ENCODE data around the gene SP3. TPM values are rescaled to one million over a fixed set of nuclear protein-coding genes. Genes with fewer than 3 reads are reported as not detected.

Gene SP3
- polyA plus RNA-seq, 1 donor (not counting 4 experiments of a cell fraction or from before 2014, with no cell fraction given), result 46.7 TPM

DNA sequence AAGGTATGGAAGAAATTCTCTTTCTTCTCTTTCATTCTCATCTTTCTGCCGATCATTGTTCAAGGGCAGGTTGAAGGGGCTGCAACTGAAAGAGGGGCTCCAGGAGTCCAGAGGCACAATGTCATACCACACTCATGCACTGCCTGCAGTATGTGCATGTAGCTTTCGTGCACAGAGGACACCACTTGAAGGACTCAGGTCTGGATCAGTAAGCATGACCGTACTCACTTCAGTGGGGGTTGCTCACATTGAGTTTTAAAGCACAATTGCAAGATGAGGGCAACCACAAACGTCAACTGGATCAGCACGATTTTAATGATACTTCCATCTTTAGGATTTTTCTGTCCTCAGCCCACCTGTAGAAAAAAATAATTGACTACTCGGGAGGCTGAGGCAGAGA lies 84.6 kb downstream of the SP3 start:
- Histone ChIP-seq H3K27ac (ENCODE audit: control insufficient read depth, insufficient read depth, low read length) (no peak overlapping the region), H3K4me3 (ENCODE audit: control insufficient read depth in 2 of 3, extremely low read depth in 1 of 3, insufficient read depth in 2 of 3, low read depth in 1 of 3, low read length in 3 of 3) (no peak overlapping the region), H4K20me1 (ENCODE audit: control insufficient read depth, extremely low read depth, insufficient read depth, low read length) (no peaks in the 10 kb centered on the region), H3K27me3 (ENCODE audit: control insufficient read depth, extremely low read depth, insufficient read depth, low read length) (no peaks in the 10 kb centered on the region), H3K79me2 (ENCODE audit: control insufficient read depth, insufficient read depth, low read length) (no peaks in the 10 kb centered on the region), H2AFZ (ENCODE audit: control insufficient read depth, low read length) (no peak overlapping the region), H3K36me3 (ENCODE audit: control insufficient read depth in 2 of 2, extremely low read depth in 1 of 2, insufficient read depth in 2 of 2, low read length in 2 of 2) (no peaks in the 10 kb centered on the region), H3K4me1 (ENCODE audit: control insufficient read depth, extremely low read depth, insufficient read depth, low read length) (no peaks in the 10 kb centered on the region), H3K9me1 (ENCODE audit: control insufficient read depth, extremely low read depth, insufficient read depth, low read length) (no peaks in the 10 kb centered on the region), H3K4me2 (ENCODE audit: control insufficient read depth, extremely low read depth, insufficient read depth, low read depth, low read length) (no peak overlapping the region), H3K9ac (ENCODE audit: control insufficient read depth, extremely low read depth, insufficient read depth, low read length) (no peak overlapping the region), H3K9me3 (ENCODE audit: control insufficient read depth, low read depth, low read length) (no peaks in the 10 kb centered on the region)
- no peak for TF ChIP-seq EZH2 (IDR thresholded peaks at IDR 0.05; ENCODE audit: low read length)
- TF ChIP-seq, protein P1, sequence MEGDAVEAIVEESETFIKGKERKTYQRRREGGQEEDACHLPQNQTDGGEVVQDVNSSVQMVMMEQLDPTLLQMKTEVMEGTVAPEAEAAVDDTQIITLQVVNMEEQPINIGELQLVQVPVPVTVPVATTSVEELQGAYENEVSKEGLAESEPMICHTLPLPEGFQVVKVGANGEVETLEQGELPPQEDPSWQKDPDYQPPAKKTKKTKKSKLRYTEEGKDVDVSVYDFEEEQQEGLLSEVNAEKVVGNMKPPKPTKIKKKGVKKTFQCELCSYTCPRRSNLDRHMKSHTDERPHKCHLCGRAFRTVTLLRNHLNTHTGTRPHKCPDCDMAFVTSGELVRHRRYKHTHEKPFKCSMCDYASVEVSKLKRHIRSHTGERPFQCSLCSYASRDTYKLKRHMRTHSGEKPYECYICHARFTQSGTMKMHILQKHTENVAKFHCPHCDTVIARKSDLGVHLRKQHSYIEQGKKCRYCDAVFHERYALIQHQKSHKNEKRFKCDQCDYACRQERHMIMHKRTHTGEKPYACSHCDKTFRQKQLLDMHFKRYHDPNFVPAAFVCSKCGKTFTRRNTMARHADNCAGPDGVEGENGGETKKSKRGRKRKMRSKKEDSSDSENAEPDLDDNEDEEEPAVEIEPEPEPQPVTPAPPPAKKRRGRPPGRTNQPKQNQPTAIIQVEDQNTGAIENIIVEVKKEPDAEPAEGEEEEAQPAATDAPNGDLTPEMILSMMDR (optimal IDR thresholded peaks at IDR 0.05 in 1 of 3, IDR thresholded peaks at IDR 0.05 in 1 of 3, conservative IDR thresholded peaks at IDR 0.05 in 1 of 3; ENCODE audit: extremely low read depth in 1 of 3, insufficient read depth in 2 of 3, low read length in 3 of 3), result no peak
- FAIRE-seq (no peak), DNase-seq (ENCODE audit: low read depth, low spot score) (no peak)
- dilution Hi-C loops (cut with MboI; ENCODE audit: extremely low pct_ligation_motif_present, low sequenced_read_pairs), result no loop called here

DNA sequence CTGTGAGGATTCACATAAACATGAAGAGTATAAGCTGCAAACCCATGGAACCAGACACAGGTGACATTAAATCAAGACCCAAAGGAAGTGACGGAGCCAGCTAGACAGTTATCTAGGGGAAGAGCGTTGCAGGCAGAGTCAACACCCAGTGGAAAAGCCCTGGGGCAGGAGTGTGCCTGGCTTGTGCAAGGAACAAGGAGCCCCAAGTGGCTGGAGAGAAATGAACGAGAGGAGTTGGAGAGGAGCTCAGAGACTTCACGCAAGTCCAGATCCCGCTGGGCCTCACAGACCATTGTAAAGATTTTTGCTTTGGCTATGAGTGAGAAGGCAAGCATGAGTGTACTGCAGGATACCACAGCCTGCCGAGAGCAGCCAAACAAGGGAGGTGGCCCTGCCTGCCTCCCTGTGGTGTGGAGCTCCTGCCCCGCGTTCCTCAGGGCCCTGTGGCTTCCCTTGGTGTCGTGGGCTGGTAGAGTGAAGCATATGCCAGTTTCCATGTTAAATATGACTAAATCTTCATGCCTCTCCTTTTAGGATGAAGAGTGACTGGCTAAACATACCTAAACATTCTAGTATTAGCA lies 88.2 kb downstream of the SP3 start:
- no peak for FAIRE-seq
- no peak overlapping the region for H3K4me3 ChIP-seq (ENCODE audit: control insufficient read depth in 2 of 3, extremely low read depth in 1 of 3, insufficient read depth in 2 of 3, low read depth in 1 of 3, low read length in 3 of 3)
- H3K79me2 ChIP-seq (ENCODE audit: control insufficient read depth, insufficient read depth, low read length), result no peaks in the 10 kb centered on the region
- no peak overlapping the region for H2AFZ ChIP-seq (ENCODE audit: control insufficient read depth, low read length)
- no peaks in the 10 kb centered on the region for H3K27me3 ChIP-seq (ENCODE audit: control insufficient read depth, extremely low read depth, insufficient read depth, low read length)
- dilution Hi-C loops (cut with MboI; ENCODE audit: extremely low pct_ligation_motif_present, low sequenced_read_pairs), result no loop called here
- no peak overlapping the region for H3K27ac ChIP-seq (ENCODE audit: control insufficient read depth, insufficient read depth, low read length)
- no peaks in the 10 kb centered on the region for H3K36me3 ChIP-seq (ENCODE audit: control insufficient read depth in 2 of 2, extremely low read depth in 1 of 2, insufficient read depth in 2 of 2, low read length in 2 of 2)
- peaks cover 12% of the 10 kb centered on the region for H3K4me1 ChIP-seq (ENCODE audit: control insufficient read depth, extremely low read depth, insufficient read depth, low read length)
- H3K9ac ChIP-seq (ENCODE audit: control insufficient read depth, extremely low read depth, insufficient read depth, low read length), result no peak overlapping the region
- DNase-seq (ENCODE audit: low read depth, low spot score), result no peak
- TF ChIP-seq EZH2 (IDR thresholded peaks at IDR 0.05; ENCODE audit: low read length), result no peak
- TF ChIP-seq, protein P1 (optimal IDR thresholded peaks at IDR 0.05 in 1 of 3, IDR thresholded peaks at IDR 0.05 in 1 of 3, conservative IDR thresholded peaks at IDR 0.05 in 1 of 3; ENCODE audit: extremely low read depth in 1 of 3, insufficient read depth in 2 of 3, low read length in 3 of 3), result no peak
- H3K4me2 ChIP-seq (ENCODE audit: control insufficient read depth, extremely low read depth, insufficient read depth, low read depth, low read length), result no peak overlapping the region
- no peaks in the 10 kb centered on the region for H4K20me1 ChIP-seq (ENCODE audit: control insufficient read depth, extremely low read depth, insufficient read depth, low read length)
- H3K9me3 ChIP-seq (ENCODE audit: control insufficient read depth, low read depth, low read length), result no peaks in the 10 kb centered on the region
- H3K9me1 ChIP-seq (ENCODE audit: control insufficient read depth, extremely low read depth, insufficient read depth, low read length), result no peaks in the 10 kb centered on the region

All from keratinocyte (primary cell).